SKM-1 treated with dmso at 0.1 percent for 144 hours (cell line): Measurements from ENCODE around the gene DCST1.

ENCODE experiments used
- DNase-seq: peaks from one replicate; lab custom pipeline; 2025; ENCODE audit not compliant: unreplicated experiment; lab: John Stamatoyannopoulos, UW

The DCST1 gene

GRCh38 chr1:155084722-155085503 is 51.3 kb downstream of the DCST1 start:
- DNase-seq = peak; percentile 99

GRCh38 chr1:155085504-155086127 is 52.0 kb downstream of the DCST1 start:
- DNase-seq = no peak

GRCh38 chr1:155086128-155086741 is 52.6 kb downstream of the DCST1 start:
- DNase-seq = peak; percentile 70

GRCh38 chr1:155086856-155087535 is 53.4 kb downstream of the DCST1 start:
- no peak for DNase-seq

- DNase-seq = peak; percentile 69
Measured at GRCh38 chr1:155091071-155092051, 57.7 kb downstream of the DCST1 start.

GRCh38 chr1:155092131-155092530 is 58.5 kb downstream of the DCST1 start:
- no peak for DNase-seq

GRCh38 chr1:155092641-155093040 is 59.0 kb downstream of the DCST1 start:
- no peak for DNase-seq

- DNase-seq = peak; percentile 46
Measured at GRCh38 chr1:155093911-155094621, 60.4 kb downstream of the DCST1 start.

GRCh38 chr1:155094622-155094948 is 61.0 kb downstream of the DCST1 start:
- DNase-seq = no peak

GRCh38 chr1:155099331-155099730 is 65.7 kb downstream of the DCST1 start:
- DNase-seq = no peak
